ENCODE results near the gene TENT4B. TPM values are rescaled to one million over a fixed set of nuclear protein-coding genes. Genes with fewer than 3 reads are reported as not detected.
"Not testable (repeated sequence)": the region's sequence is repeated elsewhere in the genome, so short reads cannot be mapped to it uniquely, and the experiment has no call there.

The TENT4B gene
- total RNA-seq, 1 donor from 2014 or later, result 14.0 TPM

GRCh38 chr16:50166511-50167500, 13.7 kb downstream of the TENT4B start:
- Histone ChIP-seq H3K27ac (peak overlapping the region; percentile 22), H3K9me3 (no peaks in the 10 kb centered on the region), H3K27me3 (no peaks in the 10 kb centered on the region), H3K4me3 (no peak overlapping the region), H3K4me1 (peaks cover 44% of the 10 kb centered on the region), H3K36me3 (no peaks in the 10 kb centered on the region)
- no peak for TF ChIP-seq CTCF (IDR thresholded peaks at IDR 0.05)
- TF ChIP-seq POLR2A (IDR thresholded peaks at IDR 0.05), result no peak
- TF ChIP-seq POLR2AphosphoS5 (IDR thresholded peaks at IDR 0.05; ENCODE audit: insufficient read depth in 1 of 2, low read depth in 1 of 2), result no peak
- intact Hi-C loops (cut with DNase I), result no loop called here
- DNase-seq (ENCODE audit: extremely low spot score in 2 of 2), result no peak

DNA sequence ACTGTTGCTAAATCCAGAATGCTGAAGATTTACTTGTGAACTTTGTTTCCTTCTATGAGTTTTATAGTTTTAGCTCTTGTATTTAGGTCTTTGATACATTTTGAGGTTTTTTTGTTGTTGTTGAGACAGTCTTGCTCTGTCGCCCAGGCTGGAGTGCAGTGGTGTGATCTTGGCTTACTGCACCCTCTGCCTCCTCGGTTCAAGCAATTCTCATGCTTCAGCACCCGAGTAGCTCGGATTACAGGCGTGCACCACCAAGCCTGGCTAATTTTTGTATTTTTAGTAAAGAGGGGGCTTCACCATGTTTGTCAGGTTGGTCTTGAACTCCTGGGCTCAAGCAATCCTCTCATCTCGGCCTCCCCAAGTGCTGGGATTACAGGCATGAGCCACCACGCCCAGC, 14.4 kb downstream of the TENT4B start:
- Histone ChIP-seq H3K27ac (peak overlapping the region; percentile 22), H3K4me1 (peaks cover 51% of the 10 kb centered on the region), H3K4me3 (no peak overlapping the region), H3K36me3 (no peaks in the 10 kb centered on the region), H3K27me3 (no peaks in the 10 kb centered on the region), H3K9me3 (no peaks in the 10 kb centered on the region)
- TF ChIP-seq CTCF (IDR thresholded peaks at IDR 0.05) (no peak), POLR2AphosphoS5 (IDR thresholded peaks at IDR 0.05; ENCODE audit: insufficient read depth in 1 of 2, low read depth in 1 of 2) (no peak), POLR2A (IDR thresholded peaks at IDR 0.05) (no peak)
- intact Hi-C loops (cut with DNase I), result no loop called here
- no peak for DNase-seq (ENCODE audit: extremely low spot score in 2 of 2)

GRCh38 chr16:50169555-50170096, 16.5 kb downstream of the TENT4B start:
- no peak overlapping the region for H3K27ac ChIP-seq
- DNase-seq (ENCODE audit: extremely low spot score in 2 of 2), result no peak
- H3K27me3 ChIP-seq, result no peaks in the 10 kb centered on the region
- no peaks in the 10 kb centered on the region for H3K36me3 ChIP-seq
- H3K4me3 ChIP-seq, result no peak overlapping the region
- peaks cover 67% of the 10 kb centered on the region for H3K4me1 ChIP-seq
- intact Hi-C loops (cut with DNase I), result no loop called here
- no peaks in the 10 kb centered on the region for H3K9me3 ChIP-seq
- no peak for TF ChIP-seq CTCF (IDR thresholded peaks at IDR 0.05)
- no peak for TF ChIP-seq POLR2A (IDR thresholded peaks at IDR 0.05)
- no peak for TF ChIP-seq POLR2AphosphoS5 (IDR thresholded peaks at IDR 0.05; ENCODE audit: insufficient read depth in 1 of 2, low read depth in 1 of 2)

DNA sequence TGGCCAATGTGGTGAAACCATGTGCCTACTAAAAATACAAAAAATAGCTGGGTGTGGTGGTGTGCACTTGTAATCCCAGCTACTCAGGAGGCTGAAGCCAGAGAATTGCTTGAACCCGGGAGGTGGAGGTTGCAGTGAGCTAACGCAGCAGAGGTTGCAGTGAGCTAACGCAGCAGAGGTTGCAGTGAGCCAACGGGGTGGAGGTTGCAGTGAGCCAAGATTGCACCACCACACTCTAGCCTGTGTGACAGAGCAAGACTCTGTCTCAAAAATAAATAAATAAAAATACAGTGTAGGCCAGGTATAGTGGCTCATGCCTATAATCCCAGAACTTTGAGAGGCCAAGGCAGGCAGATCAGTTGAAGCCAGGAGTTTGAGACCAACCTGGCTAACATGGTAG, 18.7 kb downstream of the TENT4B start:
- H3K27ac ChIP-seq; DNase-seq (ENCODE audit: extremely low spot score in 2 of 2); H3K4me3 ChIP-seq; H3K36me3 ChIP-seq; intact Hi-C loops (cut with DNase I); H3K27me3 ChIP-seq; H3K9me3 ChIP-seq: not testable (repeated sequence)
- peaks cover 53% of the 10 kb centered on the region for H3K4me1 ChIP-seq

- intact Hi-C loops (cut with DNase I), result no loop called here
Measured at GRCh38 chr16:50172195-50172922, 19.3 kb downstream of the TENT4B start.

More at GRCh38 chr16:50172195-50172922, 19.3 kb downstream of the TENT4B start:
- Histone ChIP-seq H3K27me3 (no peaks in the 10 kb centered on the region), H3K4me3 (no peak overlapping the region), H3K27ac (no peak overlapping the region), H3K4me1 (peaks cover 48% of the 10 kb centered on the region), H3K36me3 (no peaks in the 10 kb centered on the region), H3K9me3 (no peaks in the 10 kb centered on the region)
- no peak for DNase-seq (ENCODE audit: extremely low spot score in 2 of 2)
- TF ChIP-seq POLR2AphosphoS5 (IDR thresholded peaks at IDR 0.05; ENCODE audit: insufficient read depth in 1 of 2, low read depth in 1 of 2) (no peak), POLR2A (IDR thresholded peaks at IDR 0.05) (no peak)
